Breast epithelium (tissue), 4 donors: ENCODE measurements around the gene TBPL2. TPM values are rescaled to one million over a fixed set of nuclear protein-coding genes. Genes with fewer than 3 reads are reported as not detected.
"Not testable (repeated sequence)": the region's sequence is repeated elsewhere in the genome, so short reads cannot be mapped to it uniquely, and the experiment has no call there.

Source experiments
- DNase-seq, 2 donors: peaks; one replicate each; pipeline ENCODE4 v3.0.0-alpha.2; 2019; ENCODE audit warnings: low spot score in 2 of 2
- H3K27ac ChIP-seq, 2 donors: fragments of 200-600 bp; sonication (generic) in 1 of 2; one replicate each; pipeline ENCODE4 v1.5.1; 2016 to 2019; ENCODE audit warnings: mild to moderate bottlenecking in 1 of 2
- H3K27me3 ChIP-seq, 2 donors: fragments of 200-600 bp; sonication (generic) in 1 of 2; one replicate each; pipeline versions ENCODE4 v1.5.1 to v1.6.0; 2017 to 2019; ENCODE audit warnings: control low read depth in 1 of 2, mild to moderate bottlenecking in 1 of 2
- H3K36me3 ChIP-seq: fragments of 200-600 bp; one replicate; pipeline ENCODE4 v1.5.1; 2019
- H3K4me1 ChIP-seq, 2 donors: fragments of 200-600 bp; sonication (generic); one replicate each; pipeline ENCODE4 v1.5.1; 2016 to 2019; ENCODE audit warnings: control low read depth in 1 of 2
- H3K4me3 ChIP-seq, 3 donors: fragments of 200-600 bp; sonication (generic); 1 replicate in 2 of 3; 2 replicates in 1 of 3; pipeline ENCODE4 v1.5.1; 2016 to 2019; ENCODE audit warnings: mild to moderate bottlenecking in 3 of 3, moderate library complexity in 2 of 3
- H3K9me3 ChIP-seq, 2 donors: fragments of 200-600 bp; sonication (generic) in 1 of 2; one replicate each; pipeline ENCODE4 v1.5.1; 2016 to 2019; ENCODE audit warnings: control low read depth in 1 of 2
- CTCF ChIP-seq, 3 donors: fragments of 450-650 bp; IDR thresholded peaks; one replicate each; pipeline ENCODE4 v1.5.1; 2016 to 2017; ENCODE audit warnings: antibody characterized with exemption in 3 of 3, mild to moderate bottlenecking in 3 of 3, moderate library complexity in 3 of 3
- POLR2A ChIP-seq: fragments of 450-650 bp; IDR thresholded peaks from one replicate; pipeline ENCODE4 v1.6.1; 2016; ENCODE audit warnings: antibody characterized with exemption, mild to moderate bottlenecking, moderate library complexity
- POLR2AphosphoS5 ChIP-seq, 3 donors: sonication (generic); formaldehyde crosslinking; IDR thresholded peaks; one replicate each; pipeline ENCODE4 v1.6.1; 2017; ENCODE audit warnings: antibody characterized with exemption in 3 of 3
- intact Hi-C: fragments of 100-400 bp; cut with DNase I; formaldehyde crosslinking; loops from one replicate; pipeline ENCODE4 v1.15.1; 2023; ENCODE audit warnings: low total_unique reads
- total RNA-seq, 3 donors: library from RNA; depleted of rRNA; stranded (reverse); fragments of >200 nt; gene quantifications; one replicate each; pipeline ENCODE4 v1.1.0, GENCODE V29; 2016

The TBPL2 gene
- total RNA-seq, result not detected

GRCh38 chr14:55440385-55440784 lies at the start of gene TBPL2:
TSS of gene TBPL2 (minus strand) at chr14:55440616. CDS start at chr14:55440449, 167 bp downstream.
- no peaks in the 10 kb centered on the region for H3K9me3 ChIP-seq
- no peaks in the 10 kb centered on the region for H3K4me1 ChIP-seq
- H3K4me3 ChIP-seq, result no peak within 1 kb of the TSS
- DNase-seq, result no peak
- no peak for TF ChIP-seq POLR2A
- no peak for TF ChIP-seq CTCF (IDR thresholded peaks at IDR 0.05)
- TF ChIP-seq POLR2AphosphoS5 (IDR thresholded peaks at IDR 0.05), result no peak
- no peaks in the 10 kb centered on the region for H3K27me3 ChIP-seq
- H3K27ac ChIP-seq, result no peak within 1 kb of the TSS
- intact Hi-C loops, result no loop called here
- no peaks in the 10 kb centered on the region for H3K36me3 ChIP-seq

DNA sequence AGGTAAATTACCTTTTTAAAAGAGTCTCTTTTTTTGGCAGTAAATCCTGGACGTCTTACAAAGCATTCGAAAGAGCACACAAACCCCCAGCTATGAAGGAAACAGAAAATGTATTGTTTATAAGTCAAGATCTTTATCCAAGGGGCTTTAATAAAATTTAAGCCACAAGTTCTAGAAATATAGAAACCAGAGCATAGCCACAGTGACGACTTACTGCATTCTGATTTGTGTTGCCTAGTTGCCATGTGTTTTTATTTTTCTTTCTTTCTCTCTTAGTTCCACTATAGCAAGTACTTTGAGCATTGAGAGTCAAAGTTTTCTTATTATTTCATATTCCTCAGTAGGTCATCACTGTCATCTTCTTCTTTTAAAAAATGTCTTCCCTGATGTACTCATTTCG lies 47.8 kb upstream of the TBPL2 start:
- no peak for DNase-seq
- Histone ChIP-seq H3K36me3 (no peaks in the 10 kb centered on the region), H3K4me1 (no peaks in the 10 kb centered on the region), H3K27ac (peak overlapping the region in 1 of 2 donors; percentile 25), H3K9me3 (no peaks in the 10 kb centered on the region), H3K4me3 (no peak overlapping the region), H3K27me3 (no peaks in the 10 kb centered on the region)
- TF ChIP-seq POLR2AphosphoS5 (IDR thresholded peaks at IDR 0.05), result no peak
- TF ChIP-seq POLR2A, result no peak
- no peak for TF ChIP-seq CTCF (IDR thresholded peaks at IDR 0.05)
- intact Hi-C loops, result no loop called here

DNA sequence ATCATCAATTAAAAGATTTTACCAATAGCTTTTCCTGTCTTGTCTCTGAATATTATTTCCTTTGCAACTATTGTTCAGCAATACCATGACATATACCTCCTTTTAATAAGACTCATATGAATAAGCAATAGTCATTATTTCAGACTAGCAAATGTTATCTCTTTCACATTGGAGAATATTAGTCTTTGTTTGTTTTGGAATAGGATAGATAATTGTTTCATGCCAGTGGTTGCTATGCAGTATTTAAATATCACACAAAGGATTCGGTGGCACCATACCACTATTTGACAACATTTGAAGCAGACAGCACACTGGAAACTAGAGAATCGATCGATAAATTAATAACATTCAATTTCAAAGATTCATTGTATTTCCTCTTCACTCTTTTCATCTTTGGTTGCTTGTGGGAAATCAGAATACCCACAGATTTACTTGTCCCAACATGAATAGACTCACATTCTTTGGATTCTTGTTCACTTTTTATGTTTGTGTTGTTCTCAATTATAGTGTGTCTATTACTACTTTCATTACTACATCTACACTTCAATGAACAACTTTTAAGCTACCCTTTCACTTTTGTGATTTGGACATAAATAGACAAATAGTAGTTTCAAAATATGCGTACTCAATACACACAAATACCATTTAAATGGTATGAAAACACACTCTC lies 42.7 kb upstream of the TBPL2 start:
- intact Hi-C loops, result no loop called here
- Histone ChIP-seq H3K4me1 (no peaks in the 10 kb centered on the region), H3K9me3 (no peaks in the 10 kb centered on the region), H3K27ac (no peak overlapping the region), H3K4me3 (no peak overlapping the region), H3K27me3 (no peaks in the 10 kb centered on the region), H3K36me3 (no peaks in the 10 kb centered on the region)
- TF ChIP-seq CTCF (IDR thresholded peaks at IDR 0.05), result no peak
- DNase-seq, result no peak

- Histone ChIP-seq H3K4me3 (no peak overlapping the region), H3K27me3 (no peaks in the 10 kb centered on the region), H3K27ac (no peak overlapping the region), H3K36me3 (no peaks in the 10 kb centered on the region), H3K9me3 (no peaks in the 10 kb centered on the region), H3K4me1 (no peaks in the 10 kb centered on the region)
- DNase-seq, result no peak
- intact Hi-C loops, result no loop called here
- TF ChIP-seq CTCF (IDR thresholded peaks at IDR 0.05) (no peak), POLR2A (no peak), POLR2AphosphoS5 (IDR thresholded peaks at IDR 0.05) (no peak)
Observed at GRCh38 chr14:55481769-55482168, 41.4 kb upstream of the TBPL2 start.

GRCh38 chr14:55477680-55478079 lies 37.3 kb upstream of the TBPL2 start:
- no peak overlapping the region for H3K4me3 ChIP-seq
- no peak for DNase-seq
- H3K36me3 ChIP-seq, result no peaks in the 10 kb centered on the region

GRCh38 chr14:55476448-55476847 lies 36.0 kb upstream of the TBPL2 start:
- H3K36me3 ChIP-seq, H3K9me3 ChIP-seq, H3K4me1 ChIP-seq, H3K27me3 ChIP-seq, H3K4me3 ChIP-seq, H3K27ac ChIP-seq, intact Hi-C loops, DNase-seq: not testable (repeated sequence)

More at GRCh38 chr14:55477680-55478079, 37.3 kb upstream of the TBPL2 start:
- Histone ChIP-seq H3K4me1 (no peaks in the 10 kb centered on the region), H3K27me3 (no peaks in the 10 kb centered on the region), H3K27ac (no peak overlapping the region), H3K9me3 (no peaks in the 10 kb centered on the region)
- TF ChIP-seq POLR2AphosphoS5 (IDR thresholded peaks at IDR 0.05) (no peak), CTCF (IDR thresholded peaks at IDR 0.05) (no peak), POLR2A (no peak)
- intact Hi-C loops, result no loop called here
